Right atrium auricular region (tissue), 2 donors: ENCODE measurements around the gene RASGRP2. TPM values are rescaled to one million over a fixed set of nuclear protein-coding genes. Genes with fewer than 3 reads are reported as not detected.

Experiments
- DNase-seq: peaks from one replicate; pipeline ENCODE4 v3.0.0-alpha.2; 2019; ENCODE audit warnings: low spot score
- H3K27ac ChIP-seq, 2 donors: fragments of 200-600 bp; sonication (generic); 1 replicate in 1 of 2; 2 replicates in 1 of 2; pipeline ENCODE4 v1.5.1; 2016 to 2019
- H3K27me3 ChIP-seq, 2 donors: fragments of 200-600 bp; sonication (generic); one replicate each; pipeline versions ENCODE4 v1.5.1 to v1.6.0; 2017 to 2019
- H3K36me3 ChIP-seq: fragments of 200-600 bp; sonication (generic); one replicate; pipeline ENCODE4 v1.5.1; 2016
- H3K4me1 ChIP-seq, 2 donors: fragments of 200-600 bp; sonication (generic); one replicate each; pipeline versions ENCODE4 v1.5.1 to v1.6.0; 2017 to 2019
- H3K4me3 ChIP-seq, 2 donors: fragments of 200-600 bp; sonication (generic); 1 replicate in 1 of 2; 2 replicates in 1 of 2; pipeline ENCODE4 v1.5.1; 2017 to 2019; ENCODE audit warnings: mild to moderate bottlenecking in 1 of 2, moderate library complexity in 1 of 2
- H3K9me3 ChIP-seq, 2 donors: fragments of 200-600 bp; sonication (generic); one replicate each; pipeline ENCODE4 v1.5.1; 2019
- CTCF ChIP-seq, 2 donors: fragments of 200-600 bp; sonication (generic); IDR thresholded peaks; one replicate each; pipeline ENCODE4 v1.5.1; 2019; ENCODE audit warnings: antibody characterized with exemption in 2 of 2
- total RNA-seq, 2 donors: library from RNA; depleted of rRNA; stranded (reverse); fragments of >200 nt; gene quantifications; one replicate each; pipeline ENCODE4 v1.1.0, GENCODE V29; 2016

Gene RASGRP2
- total RNA-seq, 2 donors from 2014 or later, result 28.1 to 30.4 TPM

GRCh38 chr11:64778223-64778472 is 34.2 kb upstream of the RASGRP2 start:
- Histone ChIP-seq H3K9me3 (no peaks in the 10 kb centered on the region), H3K36me3 (peaks cover 44% of the 10 kb centered on the region), H3K27me3 (no peaks in the 10 kb centered on the region), H3K4me1 (peaks cover 0 to 48% of the 10 kb centered on the region in 2 donors), H3K4me3 (peak overlapping the region; percentile 92 to 100), H3K27ac (peak overlapping the region; percentile 98 to 100)
- TF ChIP-seq CTCF (IDR thresholded peaks at IDR 0.05), result no peak
- no peak for DNase-seq

GRCh38 chr11:64777449-64778222 is 33.7 kb upstream of the RASGRP2 start:
- H3K9me3 ChIP-seq, result no peaks in the 10 kb centered on the region
- no peaks in the 10 kb centered on the region for H3K27me3 ChIP-seq
- peaks cover 0 to 53% of the 10 kb centered on the region in 2 donors for H3K4me1 ChIP-seq
- no peak for TF ChIP-seq CTCF (IDR thresholded peaks at IDR 0.05)
- peak overlapping the region; percentile 98 to 100 for H3K27ac ChIP-seq
- peak overlapping the region; percentile 92 to 100 for H3K4me3 ChIP-seq
- H3K36me3 ChIP-seq, result peaks cover 49% of the 10 kb centered on the region
- peak; percentile 75 for DNase-seq

- TF ChIP-seq CTCF (IDR thresholded peaks at IDR 0.05), result no peak
- H3K9me3 ChIP-seq, result no peaks in the 10 kb centered on the region
- no peak for DNase-seq
- H3K27ac ChIP-seq, result peak overlapping the region; percentile 81 to 100
- peak overlapping the region; percentile 92 to 100 for H3K4me3 ChIP-seq
- H3K27me3 ChIP-seq, result no peaks in the 10 kb centered on the region
- H3K36me3 ChIP-seq, result peaks cover 56% of the 10 kb centered on the region
- peaks cover 0 to 57% of the 10 kb centered on the region in 2 donors for H3K4me1 ChIP-seq
Observed at GRCh38 chr11:64776875-64777274, 32.9 kb upstream of the RASGRP2 start.

- peak overlapping the region in 1 of 2 donors; percentile 92 for H3K4me3 ChIP-seq
- TF ChIP-seq CTCF (IDR thresholded peaks at IDR 0.05), result no peak
- peaks cover 0 to 58% of the 10 kb centered on the region in 2 donors for H3K4me1 ChIP-seq
Observed at GRCh38 chr11:64776425-64776824, 32.5 kb upstream of the RASGRP2 start.

GRCh38 chr11:64774144-64774543 is 30.2 kb upstream of the RASGRP2 start:
- Histone ChIP-seq H3K9me3 (no peaks in the 10 kb centered on the region), H3K27ac (no peak overlapping the region), H3K36me3 (peaks cover 82% of the 10 kb centered on the region), H3K4me3 (no peak overlapping the region), H3K4me1 (peaks cover 0 to 52% of the 10 kb centered on the region in 2 donors), H3K27me3 (no peaks in the 10 kb centered on the region)
- DNase-seq, result no peak
- TF ChIP-seq CTCF (IDR thresholded peaks at IDR 0.05), result no peak

More at GRCh38 chr11:64776425-64776824, 32.5 kb upstream of the RASGRP2 start:
- Histone ChIP-seq H3K9me3 (no peaks in the 10 kb centered on the region), H3K27ac (peak overlapping the region in 1 of 2 donors; percentile 81), H3K27me3 (no peaks in the 10 kb centered on the region), H3K36me3 (peaks cover 61% of the 10 kb centered on the region)
- DNase-seq, result no peak
